Caco-2 (cell line): Measurements from ENCODE around the gene PKP2. TPM values are rescaled to one million over a fixed set of nuclear protein-coding genes. Genes with fewer than 3 reads are reported as not detected.
A peak's percentile ranks its signal among the peaks of the same experiment; 100 is the strongest.

Experiments
- BruUV-seq: library from RNA; stranded (reverse); fragments of 400-500 nt; replicated peaks from 2 replicates; lab custom pipeline; 2021; lab: Mats Ljungman, UMichigan
- CTCF ChIA-PET: fragments of 300-600 bp; sonication (Branson Sonifier 250); formaldehyde crosslinking; loops from one replicate; lab custom pipeline; 2022; ENCODE audit warnings: antibody characterized with exemption; lab: Charles Lee
- POLR2A ChIA-PET: fragments of 300-600 bp; sonication (Branson Sonifier 250); formaldehyde crosslinking; loops from one replicate; lab custom pipeline; 2022; ENCODE audit warnings: antibody characterized with exemption; lab: Charles Lee
- DNase-seq, 2 experiments: peaks; one replicate each; pipeline versions ENCODE4 v3.0.0 to v3.0.0-alpha.2; 2020 to 2022
- H3K27me3 ChIP-seq: replicated peaks from 2 replicates; pipeline ENCODE4 v1.6.0; 2011; ENCODE audit warnings: low read length; ENCODE audit not compliant: control insufficient read depth, insufficient read depth
- H3K36me3 ChIP-seq: 2 replicates; pipeline ENCODE4 v1.5.1; 2011; ENCODE audit warnings: low read length; ENCODE audit not compliant: control insufficient read depth, insufficient read depth
- H3K4me1 ChIP-seq: fragments of 250-450 bp; sonication (Bioruptor Pico); 2 replicates; pipeline ENCODE4 v1.5.1; 2020; ENCODE audit warnings: mild to moderate bottlenecking
- H3K4me3 ChIP-seq: 2 replicates; pipeline ENCODE4 v1.5.1; 2011; ENCODE audit warnings: low read depth, mild to moderate bottlenecking, control low read depth, low read length
- H3K9me3 ChIP-seq: fragments of 250-450 bp; sonication (Bioruptor Pico); 2 replicates; pipeline ENCODE4 v1.5.1; 2020; ENCODE audit warnings: mild to moderate bottlenecking, moderate library complexity
- H3K27ac Mint-ChIP-seq: one replicate; pipeline ENCODE4 v1.8.0; 2022; ENCODE audit warnings: mixed read lengths; ENCODE audit not compliant: unreplicated experiment
- H3K27me3 Mint-ChIP-seq: one replicate; pipeline ENCODE4 v1.8.0; 2022; ENCODE audit warnings: mixed read lengths; ENCODE audit not compliant: insufficient read depth, unreplicated experiment
- H3K36me3 Mint-ChIP-seq: one replicate; pipeline ENCODE4 v1.8.0; 2022; ENCODE audit warnings: mild to moderate bottlenecking, mixed read lengths; ENCODE audit not compliant: insufficient read depth, unreplicated experiment
- H3K4me1 Mint-ChIP-seq: one replicate; pipeline ENCODE4 v1.8.0; 2022; ENCODE audit warnings: low read depth, mixed read lengths; ENCODE audit not compliant: unreplicated experiment
- H3K4me3 Mint-ChIP-seq: one replicate; pipeline ENCODE4 v1.8.0; 2022; ENCODE audit warnings: mild to moderate bottlenecking, moderate library complexity, mixed read lengths; ENCODE audit not compliant: unreplicated experiment
- H3K9me3 Mint-ChIP-seq: one replicate; pipeline ENCODE4 v1.8.0; 2022; ENCODE audit warnings: mixed read lengths; ENCODE audit not compliant: unreplicated experiment
- CTCF ChIP-seq, 2 experiments: fragments of 200-600 bp in 1 of 2; IDR thresholded peaks; 1 replicate in 1 of 2; 2 replicates in 1 of 2; pipeline versions ENCODE4 v1.5.1 to v1.8.0; 2011 to 2022; ENCODE audit warnings: antibody characterized with exemption in 1 of 2, control low read depth in 1 of 2, inconsistent platforms in 1 of 2, low read depth in 1 of 2, low read length in 1 of 2, mild to moderate bottlenecking in 1 of 2, moderate library complexity in 1 of 2; ENCODE audit not compliant: insufficient read depth in 1 of 2, severe bottlenecking in 1 of 2, unreplicated experiment in 1 of 2
- intact Hi-C: fragments of 100-400 bp; cut with micrococcal nuclease; formaldehyde crosslinking; loops from one replicate; pipeline ENCODE4 v1.10.0; 2022; ENCODE audit not compliant: unreplicated experiment
- total RNA-seq: library from RNA; stranded (reverse); gene quantifications from 2 replicates; pipeline ENCODE4 v1.2.3, GENCODE V29; 2022

PKP2 gene
- total RNA-seq, 1 experiment from 2014 or later: 249 TPM

DNA sequence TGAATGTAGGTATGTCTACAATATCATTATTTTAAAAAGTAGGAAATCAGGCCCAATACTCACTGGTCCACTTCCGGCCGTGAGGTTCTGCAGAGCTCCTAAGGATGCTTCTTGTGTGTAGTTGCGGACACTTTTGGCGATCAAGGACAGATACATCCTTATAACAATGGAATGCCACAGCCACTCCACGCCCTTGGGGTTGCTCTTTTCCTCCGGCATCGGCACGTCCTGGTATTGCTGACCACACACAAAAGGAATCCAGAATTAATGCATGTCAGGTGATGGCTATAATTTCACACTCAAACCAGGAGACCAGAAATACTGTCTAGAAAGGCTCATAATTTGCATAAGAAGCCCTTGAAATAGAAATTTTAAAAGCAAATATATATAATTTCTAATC is 75.3 kb downstream of the PKP2 start:
- no TSS peak for BruUV-seq
- H3K36me3 ChIP-seq: peaks cover 3% of the 10 kb centered on the region; the same call in 1 of the 2 replicates
- no peak overlapping the region for H3K4me3 Mint-ChIP-seq
- no peak overlapping the region for H3K4me3 ChIP-seq
- ChIA-PET CTCF (no interaction called here), POLR2A (no interaction called here)
- H3K27me3 Mint-ChIP-seq: no peaks in the 10 kb centered on the region
- H3K9me3 Mint-ChIP-seq: no peaks in the 10 kb centered on the region
- TF ChIP-seq CTCF (IDR thresholded peaks at IDR 0.05; ENCODE audit: insufficient read depth in 1 of 2, low read depth in 1 of 2, low read length in 1 of 2, severe bottlenecking in 1 of 2, unreplicated experiment in 1 of 2): no peak
- H3K27ac Mint-ChIP-seq: no peak overlapping the region
- no peaks in the 10 kb centered on the region for H3K27me3 ChIP-seq
- H3K4me1 ChIP-seq: 0 out of 2 replicates have a peak, but pooled peaks cover 3% of the 10 kb centered on the region
- peaks cover 23% of the 10 kb centered on the region for H3K4me1 Mint-ChIP-seq
- H3K36me3 Mint-ChIP-seq: peaks cover 100% of the 10 kb centered on the region
- no peak for DNase-seq
- intact Hi-C loops: no loop called here
- no peaks in the 10 kb centered on the region for H3K9me3 ChIP-seq

DNA sequence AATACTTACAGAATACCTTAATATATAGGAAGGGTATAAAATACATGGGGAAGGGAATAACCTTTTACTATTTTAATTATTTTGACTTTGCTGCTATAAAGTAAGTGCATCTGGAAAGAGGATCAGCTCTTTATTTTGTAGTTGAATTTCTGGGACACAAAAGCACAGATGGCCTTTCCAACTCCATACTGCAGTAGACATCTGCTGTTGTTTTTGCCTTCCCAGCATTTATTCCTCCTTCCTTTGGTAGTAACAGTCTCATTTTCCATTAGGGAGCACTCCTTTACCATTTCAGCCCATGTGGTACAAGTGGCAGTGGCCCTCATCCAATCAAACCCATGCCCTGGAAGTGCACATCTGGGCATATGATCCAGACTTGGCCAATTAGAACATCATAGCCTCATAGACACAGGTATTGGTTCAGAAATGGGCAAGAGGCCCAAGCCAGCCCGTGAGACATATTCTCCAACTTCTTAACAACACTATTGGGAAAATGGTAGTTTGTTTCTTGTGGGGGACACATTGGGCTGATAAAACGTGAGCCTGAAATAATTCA is 76.1 kb downstream of the PKP2 start:
- no peak overlapping the region for H3K4me3 Mint-ChIP-seq
- POLR2A ChIA-PET: interaction anchor here (1.0 kb wide), 1 partner anchor 72 kb away, joined by 3 read pairs; no protein-coding TSS in a partner anchor
- H3K36me3 Mint-ChIP-seq: peaks cover 99% of the 10 kb centered on the region
- no peak for DNase-seq
- H3K27ac Mint-ChIP-seq: no peak overlapping the region
- no peaks in the 10 kb centered on the region for H3K9me3 ChIP-seq
- H3K36me3 ChIP-seq: peaks cover 3% of the 10 kb centered on the region; the same call in 1 of the 2 replicates
- H3K4me1 ChIP-seq: peaks cover 4% of the 10 kb centered on the region; the same call in 1 of the 2 replicates
- no peak for TF ChIP-seq CTCF (IDR thresholded peaks at IDR 0.05; ENCODE audit: insufficient read depth in 1 of 2, low read depth in 1 of 2, low read length in 1 of 2, severe bottlenecking in 1 of 2, unreplicated experiment in 1 of 2)
- H3K9me3 Mint-ChIP-seq: no peaks in the 10 kb centered on the region
- H3K27me3 ChIP-seq: no peaks in the 10 kb centered on the region
- intact Hi-C loops: no loop called here
- H3K4me3 ChIP-seq: no peak overlapping the region
- CTCF ChIA-PET: interaction anchor here (0.5 to 2.1 kb wide), 2 partner anchors 11 to 65 kb away, joined by 3 to 9 read pairs; partner anchors contain the start of gene YARS2
- BruUV-seq: TSS peak; percentile 5
- peaks cover 24% of the 10 kb centered on the region for H3K4me1 Mint-ChIP-seq
- H3K27me3 Mint-ChIP-seq: no peaks in the 10 kb centered on the region

DNA sequence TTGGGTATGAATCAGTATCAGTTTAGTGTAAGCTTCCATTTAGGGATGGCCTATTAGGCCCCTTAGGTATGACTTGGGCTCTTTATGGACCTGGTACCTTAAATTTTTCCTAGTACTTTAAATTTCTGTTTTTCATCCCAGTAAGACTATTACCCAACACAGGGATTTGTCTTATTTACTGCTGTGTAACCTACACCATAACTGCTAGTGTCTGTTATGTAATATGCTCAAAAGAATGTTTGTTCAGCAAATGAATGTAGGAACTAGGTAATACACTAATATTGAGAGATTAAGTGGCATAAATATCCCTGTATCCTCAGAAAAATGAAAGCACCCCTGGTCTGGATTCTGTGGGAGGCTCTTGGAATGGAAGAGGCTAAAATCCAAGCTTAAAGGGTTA is 77.2 kb downstream of the PKP2 start:
- Histone ChIP-seq H3K27me3 (no peaks in the 10 kb centered on the region), H3K4me1 (peaks cover 9% of the 10 kb centered on the region), H3K4me3 (no peak overlapping the region), H3K36me3 (peaks cover 3% of the 10 kb centered on the region; the same call in 1 of the 2 replicates), H3K9me3 (no peaks in the 10 kb centered on the region)
- no peak overlapping the region for H3K27ac Mint-ChIP-seq
- H3K27me3 Mint-ChIP-seq: no peaks in the 10 kb centered on the region
- no TSS peak for BruUV-seq
- no peak overlapping the region for H3K4me3 Mint-ChIP-seq
- intact Hi-C loops: loop anchor here (2.0 kb wide), 1 partner anchor 73 kb away; no protein-coding TSS in a partner anchor
- no peak for DNase-seq
- TF ChIP-seq CTCF (IDR thresholded peaks at IDR 0.05; ENCODE audit: insufficient read depth in 1 of 2, low read depth in 1 of 2, low read length in 1 of 2, severe bottlenecking in 1 of 2, unreplicated experiment in 1 of 2): no peak
- POLR2A ChIA-PET: interaction anchor here (1.0 kb wide), 1 partner anchor 73 kb away, joined by 3 read pairs; no protein-coding TSS in a partner anchor
- H3K36me3 Mint-ChIP-seq: peaks cover 99% of the 10 kb centered on the region
- no peaks in the 10 kb centered on the region for H3K9me3 Mint-ChIP-seq
- CTCF ChIA-PET: interaction anchor here (2.1 kb wide), 1 partner anchor 64 kb away, joined by 9 read pairs; the partner anchor contains the start of gene YARS2
- peaks cover 31% of the 10 kb centered on the region for H3K4me1 Mint-ChIP-seq
